ENCODE results near the gene ZNF683. TPM values are rescaled to one million over a fixed set of nuclear protein-coding genes. Genes with fewer than 3 reads are reported as not detected.

ZNF683 gene
- total RNA-seq = not detected in 2 replicates

GRCh38 chr1:26372611-26373010 is at the start of gene ZNF683:
Gene ZNF683, minus strand, starts transcription at chr1:26372750. Its CDS starts 4,179 bp downstream, at chr1:26368571.

DNA sequence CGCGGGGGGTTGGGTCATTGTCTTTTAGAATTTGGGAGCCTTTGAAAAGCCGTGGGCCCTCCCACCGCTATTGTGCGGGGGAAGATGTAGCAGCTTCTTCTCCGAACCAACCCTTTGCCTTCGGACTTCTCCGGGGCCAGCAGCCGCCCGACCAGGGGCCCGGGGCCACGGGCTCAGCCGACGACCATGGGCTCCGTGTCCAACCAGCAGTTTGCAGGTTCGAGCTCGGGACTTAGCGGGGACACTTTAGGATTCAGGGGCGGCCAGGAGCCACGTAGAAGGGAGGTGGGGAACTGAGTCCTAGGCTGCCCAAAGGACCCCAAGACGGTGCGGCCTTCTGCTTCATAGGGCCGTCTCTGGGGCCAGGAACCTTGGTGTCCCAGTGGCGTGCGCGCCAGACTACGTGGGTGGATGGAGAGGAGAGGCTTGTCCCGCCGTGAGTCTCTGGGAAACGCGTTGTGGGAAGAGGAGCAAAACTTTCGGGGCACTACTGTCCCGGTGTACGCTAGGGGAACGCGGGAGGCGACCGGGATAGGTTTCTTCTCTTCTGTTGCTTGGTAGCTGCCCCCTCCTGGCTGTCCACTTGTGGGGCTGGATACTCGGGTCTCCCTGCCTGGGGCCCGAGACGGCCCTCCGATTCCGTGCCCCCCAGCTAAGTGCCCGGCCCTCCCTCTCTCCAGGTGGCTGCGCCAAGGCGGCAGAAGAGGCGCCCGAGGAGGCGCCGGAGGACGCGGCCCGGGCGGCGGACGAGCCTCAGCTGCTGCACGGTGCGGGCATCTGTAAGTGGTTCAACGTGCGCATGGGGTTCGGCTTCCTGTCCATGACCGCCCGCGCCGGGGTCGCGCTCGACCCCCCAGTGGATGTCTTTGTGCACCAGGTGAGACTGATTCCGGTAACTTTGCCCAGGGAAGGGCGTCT is 38.4 kb upstream of the ZNF683 start, which contains the start of gene LIN28A:
Gene LIN28A, plus strand, starts transcription at position 112 of the 918 bp plus-strand sequence. Its CDS starts 75 bp downstream, at position 187.

GRCh38 chr1:26353976-26354820 is 18.4 kb downstream of the ZNF683 start, which contains the start of gene CRYBG2:
Gene CRYBG2, minus strand, starts transcription at chr1:26354130. Its CDS starts 7,473 bp downstream, at chr1:26346657.

DNA sequence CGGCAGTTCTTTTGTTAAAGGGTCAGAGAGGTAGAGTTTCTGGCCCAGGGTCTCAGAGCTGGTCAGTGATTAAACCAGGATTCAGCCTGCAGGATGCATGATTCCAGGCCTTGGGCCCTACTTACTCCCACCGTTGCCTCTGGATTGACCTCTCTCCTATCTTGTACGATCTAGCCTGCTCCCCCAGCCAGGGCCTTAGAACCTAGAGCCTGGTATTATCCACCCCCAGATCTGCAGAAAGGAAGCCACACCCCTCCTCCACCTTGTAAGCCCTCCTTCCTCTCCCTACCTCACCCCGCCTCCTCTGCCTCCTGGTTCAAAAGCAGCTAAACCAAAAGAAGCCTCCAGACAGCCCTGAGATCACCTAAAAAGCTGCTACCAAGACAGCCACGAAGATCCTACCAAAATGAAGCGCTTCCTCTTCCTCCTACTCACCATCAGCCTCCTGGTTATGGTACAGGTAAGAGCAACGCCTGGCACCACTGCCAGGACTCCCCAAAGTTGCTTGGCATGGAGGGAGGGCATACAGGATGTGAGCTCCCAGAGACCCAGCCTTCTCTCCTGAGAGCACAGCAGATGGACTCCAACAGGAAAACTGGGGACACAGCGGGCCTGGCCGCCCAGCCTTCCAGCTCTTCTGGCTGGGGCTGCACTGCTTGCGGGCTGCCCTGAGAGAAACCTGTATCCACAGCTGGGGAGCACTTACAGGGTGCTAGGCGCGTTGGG is 54.8 kb downstream of the ZNF683 start, which contains the start of gene CD52:
Gene CD52, plus strand, starts transcription at position 347 of the 726 bp plus-strand sequence. Its CDS starts 60 bp downstream, at position 407.

Other genes starting within 250 kb of the ZNF683 start
- gene FAM110D, start 213.7 kb downstream of the ZNF683 start, total RNA-seq = not detected in 2 replicates
- gene C1orf232, start 203.8 kb downstream of the ZNF683 start, total RNA-seq = not detected in 2 replicates
- gene ZNF593, start 202.8 kb downstream of the ZNF683 start, total RNA-seq = 31.9 and 105 TPM in 2 replicates
- gene ZNF593OS, start 200.9 kb downstream of the ZNF683 start, total RNA-seq = not detected in 2 replicates
- 12.3 and 19.6 TPM in 2 replicates for gene CNKSR1, start 195.3 kb downstream of the ZNF683 start, total RNA-seq
- not detected in 2 replicates for gene CATSPER4, start 182.1 kb downstream of the ZNF683 start, total RNA-seq
- 14.0 and 16.4 TPM in 2 replicates for gene CEP85, start 138.6 kb downstream of the ZNF683 start, total RNA-seq
- 26.0 and 26.5 TPM in 2 replicates for gene SH3BGRL3, start 92.7 kb downstream of the ZNF683 start, total RNA-seq
- 2.1 and 3.7 TPM in 2 replicates for gene UBXN11, start 66.1 kb downstream of the ZNF683 start, total RNA-seq
- not detected in 2 replicates for gene CD52, start 54.8 kb downstream of the ZNF683 start, total RNA-seq
- 52.6 and 55.7 TPM in 2 replicates for gene CRYBG2, start 18.6 kb downstream of the ZNF683 start, total RNA-seq
- not detected in 2 replicates for gene LIN28A, start 38.1 kb upstream of the ZNF683 start, total RNA-seq
- gene DHDDS, start 59.6 kb upstream of the ZNF683 start, total RNA-seq = 48.5 and 55.3 TPM in 2 replicates
- 116 and 120 TPM in 2 replicates for gene HMGN2, start 99.7 kb upstream of the ZNF683 start, total RNA-seq
- gene RPS6KA1, start 157.0 kb upstream of the ZNF683 start, total RNA-seq = 52.6 and 73.6 TPM in 2 replicates